Right lobe of liver (tissue), 4 donors: Measurements from ENCODE around the gene MTRR.

Source experiments
- POLR2A ChIP-seq: fragments of 450-650 bp; IDR thresholded peaks from one replicate; pipeline ENCODE4 v1.6.1; 2017; ENCODE audit warnings: antibody characterized with exemption, mild to moderate bottlenecking
- TF ChIP-seq, protein P1 (sequence below), 4 donors: fragments of 200-600 bp in 3 of 4; fragments of 450-650 bp in 1 of 4; IDR thresholded peaks; one replicate each; pipeline versions ENCODE4 v1.5.1 to v1.8.0; 2016 to 2022; ENCODE audit warnings: antibody characterized with exemption in 4 of 4, mild to moderate bottlenecking in 2 of 4
- donor health status: DM: no; HTN: no; CAD: no.
- donor health status: DM: no; HTN: no; CAD: no.
- donor health status: DM: no; HTN: yes; CAD: no.

DNA sequence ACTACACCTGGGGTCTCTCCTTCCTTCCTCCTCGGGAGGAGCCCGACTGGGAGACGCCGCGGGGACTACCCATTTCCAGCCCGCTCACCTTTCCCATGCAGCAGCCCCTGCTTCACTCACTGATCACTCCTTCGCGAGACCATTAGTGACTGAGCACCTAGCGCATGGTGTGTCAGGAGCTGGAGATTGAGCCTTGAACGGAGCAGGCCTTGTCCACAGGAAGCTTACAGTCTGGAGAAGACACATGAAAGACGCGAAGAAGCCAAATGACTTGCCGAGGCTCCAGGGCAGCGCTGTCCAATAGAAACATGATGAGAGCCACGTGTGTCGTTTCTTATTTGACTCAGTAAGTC, 17.7 kb upstream of the MTRR start:
- TF ChIP-seq, protein P1, sequence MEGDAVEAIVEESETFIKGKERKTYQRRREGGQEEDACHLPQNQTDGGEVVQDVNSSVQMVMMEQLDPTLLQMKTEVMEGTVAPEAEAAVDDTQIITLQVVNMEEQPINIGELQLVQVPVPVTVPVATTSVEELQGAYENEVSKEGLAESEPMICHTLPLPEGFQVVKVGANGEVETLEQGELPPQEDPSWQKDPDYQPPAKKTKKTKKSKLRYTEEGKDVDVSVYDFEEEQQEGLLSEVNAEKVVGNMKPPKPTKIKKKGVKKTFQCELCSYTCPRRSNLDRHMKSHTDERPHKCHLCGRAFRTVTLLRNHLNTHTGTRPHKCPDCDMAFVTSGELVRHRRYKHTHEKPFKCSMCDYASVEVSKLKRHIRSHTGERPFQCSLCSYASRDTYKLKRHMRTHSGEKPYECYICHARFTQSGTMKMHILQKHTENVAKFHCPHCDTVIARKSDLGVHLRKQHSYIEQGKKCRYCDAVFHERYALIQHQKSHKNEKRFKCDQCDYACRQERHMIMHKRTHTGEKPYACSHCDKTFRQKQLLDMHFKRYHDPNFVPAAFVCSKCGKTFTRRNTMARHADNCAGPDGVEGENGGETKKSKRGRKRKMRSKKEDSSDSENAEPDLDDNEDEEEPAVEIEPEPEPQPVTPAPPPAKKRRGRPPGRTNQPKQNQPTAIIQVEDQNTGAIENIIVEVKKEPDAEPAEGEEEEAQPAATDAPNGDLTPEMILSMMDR (IDR thresholded peaks at IDR 0.05) = no peak
- TF ChIP-seq POLR2A = no peak
